Upper lobe of left lung (tissue), 6 donors: ENCODE data around the gene SEMA3G. TPM values are rescaled to one million over a fixed set of nuclear protein-coding genes. Genes with fewer than 3 reads are reported as not detected.

Source experiments
- ATAC-seq, 2 donors: fragments of 200-7000 bp; cut with Tn5 transposase; one replicate each; pipeline ENCODE4 v1.9.1; 2022; ENCODE audit warnings: mild to moderate bottlenecking in 2 of 2, moderate library complexity in 2 of 2; ENCODE audit not compliant: low FRiP score in 2 of 2
- DNase-seq, 2 donors: peaks; one replicate each; pipeline ENCODE4 v3.0.0-alpha.2; 2019 to 2020
- H3K27ac ChIP-seq, 4 donors: fragments of 200-600 bp; sonication (generic); one replicate each; pipeline ENCODE4 v1.5.1; 2016 to 2019
- H3K27me3 ChIP-seq, 4 donors: fragments of 200-600 bp; sonication (generic); one replicate each; pipeline ENCODE4 v1.5.1; 2017 to 2019
- H3K36me3 ChIP-seq, 4 donors: fragments of 200-600 bp; sonication (generic); one replicate each; pipeline ENCODE4 v1.5.1; 2016 to 2019
- H3K4me1 ChIP-seq, 4 donors: fragments of 200-600 bp; sonication (generic); one replicate each; pipeline ENCODE4 v1.5.1; 2018 to 2019
- H3K4me3 ChIP-seq, 4 donors: fragments of 200-600 bp; sonication (generic); one replicate each; pipeline ENCODE4 v1.5.1; 2017 to 2019; ENCODE audit warnings: mild to moderate bottlenecking in 2 of 4, moderate library complexity in 1 of 4
- H3K9me3 ChIP-seq, 4 donors: fragments of 200-600 bp; sonication (generic); one replicate each; pipeline ENCODE4 v1.5.1; 2018 to 2019
- CTCF ChIP-seq, 6 experiments: fragments of 450-650 bp in 4 of 6; fragments of 200-600 bp in 2 of 6; sonication (generic) in 2 of 6; IDR thresholded peaks; one replicate each; pipeline ENCODE4 v1.5.1; 2016 to 2019; ENCODE audit warnings: antibody characterized with exemption in 6 of 6
- EP300 ChIP-seq, 4 donors: sonication (generic); formaldehyde crosslinking; IDR thresholded peaks; one replicate each; pipeline ENCODE4 v1.5.1; 2017; ENCODE audit warnings: antibody characterized with exemption in 4 of 4, control low read depth in 2 of 4
- POLR2A ChIP-seq, 4 donors: fragments of 450-650 bp; IDR thresholded peaks; one replicate each; pipeline ENCODE4 v1.5.1; 2016 to 2017; ENCODE audit warnings: antibody characterized with exemption in 4 of 4, mild to moderate bottlenecking in 2 of 4
- POLR2AphosphoS5 ChIP-seq, 2 donors: sonication (generic); formaldehyde crosslinking; IDR thresholded peaks; one replicate each; pipeline ENCODE4 v1.5.1; 2017; ENCODE audit warnings: antibody characterized with exemption in 2 of 2
- WGBS, 2 donors: methylation state at CpG; one replicate each; pipeline ENCODE4 v1.1.5; 2017 to 2018; 5-methylcytosine and 5-hydroxymethylcytosine counted together
- total RNA-seq, 6 donors: library from RNA; depleted of rRNA in 4 of 6; stranded (reverse); fragments of >200 nt in 4 of 6; gene quantifications; one replicate each; pipeline versions ENCODE4 v1.1.0 to v1.2.1, GENCODE V29; 2016 to 2021
- donor health status: DM: no; HTN: no; CAD: no; lungs with moderate emphysema.
- donor health status: DM: no; HTN: yes; CAD: no; lungs with severe emphysema.

The SEMA3G gene
- total RNA-seq, 6 donors from 2014 or later: 5.1 to 69.0 (median 20.7) TPM

GRCh38 chr3:52431459-52432223 lies 13.3 kb downstream of the SEMA3G start:
- peaks cover 38 to 56% (median 50%) of the 10 kb centered on the region in 4 donors for H3K4me1 ChIP-seq
- no peak overlapping the region for H3K4me3 ChIP-seq
- H3K27ac ChIP-seq: peak overlapping the region; percentile 37 to 79 (median 60)
- H3K9me3 ChIP-seq: no peaks in the 10 kb centered on the region
- ATAC-seq: no peak
- no peak for TF ChIP-seq POLR2A (IDR thresholded peaks at IDR 0.05)
- TF ChIP-seq CTCF (IDR thresholded peaks at IDR 0.05): no peak
- TF ChIP-seq EP300 (IDR thresholded peaks at IDR 0.05): no peak
- no peak for TF ChIP-seq POLR2AphosphoS5 (IDR thresholded peaks at IDR 0.05)
- H3K27me3 ChIP-seq: no peaks in the 10 kb centered on the region
- 69 to 75% methylated on average over 10 of the region's 10 CpGs for WGBS, 2 donors
- no peaks in the 10 kb centered on the region for H3K36me3 ChIP-seq
- DNase-seq: peak in 1 of 2 donors; percentile 12

- H3K27ac ChIP-seq: peak overlapping the region; percentile 44 to 79 (median 68)
- peak in 1 of 2 donors; percentile 19 for DNase-seq
These were observed 14.5 kb downstream of the SEMA3G start for GRCh38 chr3:52430416-52430810.

DNA sequence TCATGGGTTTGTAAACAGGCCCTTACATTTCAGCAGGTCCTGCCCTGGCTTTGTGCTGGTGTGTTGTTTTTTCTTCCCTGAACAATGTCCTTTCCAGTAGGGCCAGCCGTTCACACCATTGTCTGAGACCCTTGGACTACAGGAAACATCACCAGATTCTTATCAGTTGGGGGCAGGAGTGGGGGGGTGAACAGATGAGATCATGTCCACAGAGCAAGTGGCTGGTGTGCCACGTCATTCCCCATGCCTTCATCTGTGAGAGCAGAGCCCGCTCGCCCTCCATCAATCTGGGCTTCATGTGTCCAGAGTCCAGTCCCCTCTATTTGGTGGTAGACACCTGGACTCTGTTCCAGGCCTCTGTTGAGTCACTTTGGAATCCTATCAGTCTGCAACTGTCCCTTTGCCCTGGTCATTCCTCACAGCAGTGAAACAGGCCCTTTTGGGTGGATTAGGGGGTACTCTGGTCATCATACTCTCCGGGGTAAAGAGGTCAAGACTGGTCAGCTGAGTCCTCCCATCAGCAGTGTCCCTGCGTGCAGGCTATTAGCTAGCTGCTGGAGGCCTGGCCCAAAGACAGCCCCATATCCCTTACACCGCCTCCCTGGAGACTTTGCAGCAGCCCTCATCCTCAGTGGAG lies 15.0 kb downstream of the SEMA3G start:
- H3K4me3 ChIP-seq: no peak overlapping the region
- H3K27ac ChIP-seq: peak overlapping the region; percentile 44 to 79 (median 68)
- TF ChIP-seq CTCF (IDR thresholded peaks at IDR 0.05) (no peak), EP300 (IDR thresholded peaks at IDR 0.05) (peak in 2 of 4 donors; percentile 7 to 48), POLR2A (IDR thresholded peaks at IDR 0.05) (peak in 1 of 4 donors; percentile 9), POLR2AphosphoS5 (IDR thresholded peaks at IDR 0.05) (peak; percentile 33 to 35)
- H3K27me3 ChIP-seq: no peaks in the 10 kb centered on the region
- peaks cover 32 to 46% (median 37%) of the 10 kb centered on the region in 4 donors for H3K4me1 ChIP-seq
- 66 to 71% methylated on average over 6 to 7 of the region's 7 CpGs for WGBS, 2 donors
- H3K9me3 ChIP-seq: no peaks in the 10 kb centered on the region
- no peak for DNase-seq
- H3K36me3 ChIP-seq: no peaks in the 10 kb centered on the region
- ATAC-seq: peak in 1 of 2 donors; percentile 20

More at GRCh38 chr3:52430416-52430810, 14.5 kb downstream of the SEMA3G start:
- 75 to 88% methylated on average over 8 to 9 of the region's 9 CpGs for WGBS, 2 donors
- TF ChIP-seq POLR2A (IDR thresholded peaks at IDR 0.05): no peak
- no peak for TF ChIP-seq EP300 (IDR thresholded peaks at IDR 0.05)
- no peak for TF ChIP-seq CTCF (IDR thresholded peaks at IDR 0.05)
- TF ChIP-seq POLR2AphosphoS5 (IDR thresholded peaks at IDR 0.05): no peak
- no peak overlapping the region for H3K4me3 ChIP-seq
- H3K36me3 ChIP-seq: no peaks in the 10 kb centered on the region
- H3K9me3 ChIP-seq: no peaks in the 10 kb centered on the region
- no peaks in the 10 kb centered on the region for H3K27me3 ChIP-seq
- ATAC-seq: no peak
- peaks cover 32 to 46% (median 38%) of the 10 kb centered on the region in 4 donors for H3K4me1 ChIP-seq

GRCh38 chr3:52429031-52429430 lies 15.9 kb downstream of the SEMA3G start:
- no peaks in the 10 kb centered on the region for H3K9me3 ChIP-seq
- H3K36me3 ChIP-seq: no peaks in the 10 kb centered on the region
- H3K27ac ChIP-seq: peak overlapping the region; percentile 26 to 79 (median 52)
- WGBS, 2 donors: 48 to 58% methylated on average over 3 of the region's 3 CpGs
- H3K4me3 ChIP-seq: no peak overlapping the region
- H3K4me1 ChIP-seq: peaks cover 25 to 40% (median 29%) of the 10 kb centered on the region in 4 donors
- TF ChIP-seq POLR2A (IDR thresholded peaks at IDR 0.05) (no peak), POLR2AphosphoS5 (IDR thresholded peaks at IDR 0.05) (no peak), CTCF (IDR thresholded peaks at IDR 0.05) (no peak), EP300 (IDR thresholded peaks at IDR 0.05) (no peak)
- ATAC-seq: no peak
- DNase-seq: no peak
- no peaks in the 10 kb centered on the region for H3K27me3 ChIP-seq
